Stimulated activated CD8-positive, alpha-beta memory T cell treated with anti-CD3 and anti-CD28 coated beads, Interleukin-4, amount 100 ng/mL, for 24 hours (primary cell): ENCODE data around the gene GPR153.

Source experiments
- DNase-seq: peaks from one replicate; pipeline ENCODE4 v3.0.0-alpha.2; 2020; ENCODE audit warnings: low read depth

The GPR153 gene

GRCh38 chr1:6248932-6249738 is 11.8 kb downstream of the GPR153 start:
- DNase-seq: no peak

- DNase-seq: no peak
Observed at GRCh38 chr1:6248161-6248776, 12.6 kb downstream of the GPR153 start.

GRCh38 chr1:6247651-6248050 is 13.2 kb downstream of the GPR153 start:
- DNase-seq: no peak

GRCh38 chr1:6246497-6247467 is 14.1 kb downstream of the GPR153 start:
- DNase-seq: peak; percentile 66

GRCh38 chr1:6245869-6246496 is 14.9 kb downstream of the GPR153 start:
- DNase-seq: peak; percentile 33

GRCh38 chr1:6245086-6245868 is 15.6 kb downstream of the GPR153 start:
- DNase-seq: peak; percentile 66

GRCh38 chr1:6244401-6245049 is 16.4 kb downstream of the GPR153 start:
- no peak for DNase-seq

- no peak for DNase-seq
Observed at GRCh38 chr1:6243993-6244392, 16.9 kb downstream of the GPR153 start, which contains the start of gene HES3. HES3 (plus strand) TSS chr1:6244179; CDS start chr1:6244366, 187 bp downstream.

GRCh38 chr1:6243053-6243834 is 17.7 kb downstream of the GPR153 start:
- no peak for DNase-seq

GRCh38 chr1:6241887-6242740 is 18.8 kb downstream of the GPR153 start:
- no peak for DNase-seq

- no peak for DNase-seq
Observed at GRCh38 chr1:6241107-6241886, 19.6 kb downstream of the GPR153 start.

GRCh38 chr1:6239950-6240768 is 20.7 kb downstream of the GPR153 start:
- DNase-seq: no peak

GRCh38 chr1:6239213-6239752 is 21.6 kb downstream of the GPR153 start:
- DNase-seq: no peak

- no peak for DNase-seq
Observed at GRCh38 chr1:6237093-6237492, 23.8 kb downstream of the GPR153 start.

GRCh38 chr1:6235296-6235677 is 25.6 kb downstream of the GPR153 start:
- no peak for DNase-seq

- DNase-seq: no peak
Observed at GRCh38 chr1:6234502-6235295, 26.2 kb downstream of the GPR153 start.
